Skin epidermis (tissue), 12 donors: Measurements from ENCODE around the gene DOHH.
A peak's percentile ranks its signal among the peaks of the same experiment; 100 is the strongest.
"Not testable (repeated sequence)": the region's sequence is repeated elsewhere in the genome, so short reads cannot be mapped to it uniquely, and the experiment has no call there.

Source experiments
- H3K27ac ChIP-seq, 21 experiments: fragments of 200-600 bp; sonication (generic) in 11 of 21; one replicate each; pipeline ENCODE4 v1.5.0; 2020; ENCODE audit warnings: mild to moderate bottlenecking in 3 of 21, inconsistent platforms in 2 of 21, moderate library complexity in 2 of 21
- H3K4me3 ChIP-seq, 7 experiments: fragments of 200-600 bp; sonication (generic) in 2 of 7; one replicate each; pipeline ENCODE4 v1.5.0; 2020; ENCODE audit warnings: inconsistent platforms in 2 of 7, mild to moderate bottlenecking in 2 of 7, moderate library complexity in 1 of 7

DOHH gene

GRCh38 chr19:3535563-3535965 is 35.1 kb upstream of the DOHH start:
- peak overlapping the region in 9 of 21 experiments; percentile 28 to 75 (median 50) for H3K27ac ChIP-seq
- H3K4me3 ChIP-seq, result no peak overlapping the region

GRCh38 chr19:3535235-3535535 is 34.7 kb upstream of the DOHH start:
- no peak overlapping the region for H3K27ac ChIP-seq

DNA sequence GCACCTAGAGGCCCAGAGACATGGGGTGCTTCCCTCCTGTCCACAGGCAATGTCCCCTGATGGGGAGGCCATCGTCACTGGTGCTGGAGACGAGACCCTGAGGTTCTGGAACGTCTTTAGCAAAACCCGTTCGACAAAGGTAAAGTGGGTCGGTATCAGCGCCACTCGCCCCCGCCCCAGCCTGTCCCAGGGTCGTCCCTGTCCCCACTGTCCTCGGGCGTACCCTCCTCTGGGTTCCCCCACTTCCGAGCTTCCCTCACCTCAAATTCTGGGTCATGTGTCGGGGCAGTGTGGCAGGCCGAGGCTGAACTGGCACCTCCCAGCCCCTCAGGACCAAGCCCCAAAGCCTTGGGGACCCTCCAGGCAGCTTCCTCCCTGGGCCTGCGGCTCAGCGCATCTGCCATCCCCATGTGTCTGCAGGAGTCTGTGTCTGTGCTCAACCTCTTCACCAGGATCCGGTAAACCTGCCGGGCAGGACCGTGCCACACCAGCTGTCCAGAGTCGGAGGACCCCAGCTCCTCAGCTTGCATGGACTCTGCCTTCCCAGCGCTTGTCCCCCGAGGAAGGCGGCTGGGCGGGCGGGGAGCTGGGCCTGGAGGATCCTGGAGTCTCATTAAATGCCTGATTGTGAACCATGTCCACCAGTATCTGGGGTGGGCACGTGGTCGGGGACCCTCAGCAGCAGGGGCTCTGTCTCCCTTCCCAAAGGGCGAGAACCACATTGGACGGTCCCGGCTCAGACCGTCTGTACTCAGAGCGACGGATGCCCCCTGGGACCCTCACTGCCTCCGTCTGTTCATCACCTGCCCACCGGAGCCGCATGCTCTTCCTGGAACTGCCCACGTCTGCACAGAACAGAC is 34.1 kb upstream of the DOHH start:
- H3K4me3 ChIP-seq, result no peak overlapping the region
- no peak overlapping the region for H3K27ac ChIP-seq

More at GRCh38 chr19:3535235-3535535, 34.7 kb upstream of the DOHH start:
- H3K4me3 ChIP-seq, result no peak overlapping the region

GRCh38 chr19:3533563-3534216 is 33.2 kb upstream of the DOHH start:
- Histone ChIP-seq H3K4me3 (no peak overlapping the region), H3K27ac (no peak overlapping the region)

GRCh38 chr19:3533033-3533432 is 32.6 kb upstream of the DOHH start:
- no peak overlapping the region for H3K27ac ChIP-seq

GRCh38 chr19:3532154-3532786 is 31.8 kb upstream of the DOHH start:
- Histone ChIP-seq H3K27ac (no peak overlapping the region), H3K4me3 (no peak overlapping the region)

More at GRCh38 chr19:3533033-3533432, 32.6 kb upstream of the DOHH start:
- no peak overlapping the region for H3K4me3 ChIP-seq

- Histone ChIP-seq H3K27ac (no peak overlapping the region), H3K4me3 (no peak overlapping the region)
These were observed 31.2 kb upstream of the DOHH start for GRCh38 chr19:3531716-3532115.

DNA sequence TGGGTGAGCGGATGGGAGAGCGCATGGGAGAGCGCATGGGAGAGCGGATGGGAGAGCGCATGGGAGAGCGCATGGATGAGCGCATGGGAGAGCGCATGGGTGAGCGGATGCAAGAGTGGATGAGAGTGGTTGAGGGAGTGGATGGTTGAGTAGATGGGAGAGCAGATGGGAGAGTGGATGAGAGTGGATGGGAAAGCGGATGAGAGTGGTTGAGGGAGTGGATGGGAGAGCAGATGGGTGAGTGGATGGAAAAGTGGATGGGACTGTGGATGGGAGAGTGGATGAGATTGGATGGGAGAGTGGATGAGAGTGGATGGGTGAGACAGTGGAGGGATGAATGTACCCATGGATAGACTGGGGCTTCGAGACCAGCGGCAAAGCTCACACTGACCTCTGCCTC is 29.9 kb upstream of the DOHH start:
- Histone ChIP-seq H3K27ac (no peak overlapping the region), H3K4me3 (no peak overlapping the region)

- not testable (repeated sequence) for H3K27ac ChIP-seq, H3K4me3 ChIP-seq
These were observed 28.8 kb upstream of the DOHH start for GRCh38 chr19:3529299-3529698.

- Histone ChIP-seq H3K4me3 (no peak overlapping the region), H3K27ac (no peak overlapping the region)
These were observed 28.2 kb upstream of the DOHH start for GRCh38 chr19:3528539-3529211.

DNA sequence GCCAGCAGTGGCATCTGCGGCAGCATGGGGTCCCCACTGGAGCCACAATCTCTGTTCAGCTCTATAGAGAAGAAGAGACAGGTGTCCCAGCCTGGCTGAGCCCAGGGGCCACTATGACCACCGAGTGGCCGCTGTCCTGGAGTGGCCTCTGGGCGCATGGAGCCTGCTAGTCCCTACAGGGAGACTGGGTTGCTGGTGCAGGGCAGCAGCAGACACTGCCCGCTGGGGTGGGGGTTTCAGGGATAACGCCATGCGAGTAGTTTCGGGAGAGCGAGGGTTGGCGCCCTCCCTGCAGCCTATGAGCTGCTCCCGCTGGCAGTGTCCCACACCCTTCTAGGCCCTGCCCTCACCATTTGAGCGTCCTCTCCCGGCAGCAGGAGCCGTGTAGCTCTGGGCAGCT is 27.6 kb upstream of the DOHH start:
- no peak overlapping the region for H3K27ac ChIP-seq
- no peak overlapping the region for H3K4me3 ChIP-seq

- no peak overlapping the region for H3K4me3 ChIP-seq
- no peak overlapping the region for H3K27ac ChIP-seq
These were observed 26.9 kb upstream of the DOHH start for GRCh38 chr19:3527238-3527910.

DNA sequence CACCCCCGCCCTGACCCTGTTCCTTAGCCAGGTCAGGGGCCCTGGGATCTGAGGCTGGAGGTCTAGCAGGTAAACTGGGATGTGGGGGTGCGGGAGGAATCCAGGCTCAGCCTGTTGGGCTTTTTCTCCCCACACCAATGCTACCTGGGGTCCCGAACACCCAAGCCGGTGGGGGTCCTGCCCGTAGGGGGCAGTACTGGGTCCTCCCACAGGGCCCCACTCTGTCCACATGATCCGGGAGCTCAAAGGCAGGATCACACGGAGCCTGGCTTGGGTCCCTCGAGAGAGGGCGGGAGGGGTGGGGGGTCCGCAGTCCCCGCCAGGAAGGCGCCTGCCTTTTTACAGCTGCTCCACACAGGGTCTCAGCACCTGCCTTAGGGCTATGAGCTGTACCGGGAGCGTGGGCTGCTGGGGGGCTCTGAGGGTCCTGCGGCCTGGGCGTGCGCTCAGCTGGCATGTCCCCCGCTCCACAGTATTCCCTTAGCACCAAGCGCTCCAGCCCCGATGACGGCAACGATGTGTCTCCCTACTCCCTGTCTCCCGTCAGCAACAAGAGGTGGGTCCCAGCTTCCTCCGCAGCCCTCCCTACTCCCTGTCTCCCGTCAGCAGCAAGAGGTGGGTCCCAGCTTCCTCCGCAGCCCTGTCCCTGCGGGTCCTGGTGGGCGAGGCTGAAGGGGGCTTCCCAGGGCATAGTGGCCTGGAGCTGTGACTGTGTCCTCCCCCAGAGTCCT is 26.2 kb upstream of the DOHH start:
- no peak overlapping the region for H3K4me3 ChIP-seq
- H3K27ac ChIP-seq, result no peak overlapping the region

- no peak overlapping the region for H3K27ac ChIP-seq
- H3K4me3 ChIP-seq, result no peak overlapping the region
These were observed 24.5 kb upstream of the DOHH start for GRCh38 chr19:3524904-3525451.

DNA sequence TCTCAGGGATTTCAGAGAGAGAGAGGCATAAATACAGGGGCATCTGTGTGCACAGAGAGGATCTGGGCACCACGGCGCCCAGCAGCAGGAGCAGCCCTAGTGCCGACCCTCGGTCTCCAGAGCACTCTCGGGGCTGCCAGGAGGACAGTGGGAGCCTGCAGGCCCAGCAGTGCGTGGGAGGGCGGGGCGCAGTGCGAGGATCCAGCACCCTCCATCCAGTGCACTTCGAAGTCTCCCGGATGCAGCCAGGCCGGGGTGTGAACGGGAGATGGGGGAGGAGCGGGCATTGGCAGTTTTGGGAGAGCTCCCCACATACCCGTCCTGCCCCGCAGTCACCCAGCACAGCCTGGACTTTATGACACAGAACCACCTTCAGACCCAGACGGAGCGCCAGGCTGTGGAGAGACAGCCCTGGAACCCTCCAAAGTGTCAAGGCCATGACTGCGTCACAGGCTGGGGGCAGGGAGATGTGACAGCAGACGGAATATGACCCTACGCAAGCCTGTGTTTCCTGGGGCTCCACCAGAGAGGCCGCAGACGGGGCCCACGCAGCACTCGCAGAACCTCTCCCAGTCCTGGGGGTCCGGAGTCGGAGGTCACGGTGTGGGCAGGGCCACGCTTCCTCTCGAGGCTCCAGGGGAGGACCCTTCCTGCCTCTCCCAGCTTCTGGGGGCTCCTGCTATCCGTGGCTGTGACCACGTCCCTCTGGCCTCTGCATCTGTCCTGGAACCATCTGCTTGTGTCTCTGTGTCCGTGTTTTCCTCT is 23.8 kb upstream of the DOHH start:
- Histone ChIP-seq H3K4me3 (no peak overlapping the region), H3K27ac (no peak overlapping the region)

GRCh38 chr19:3523361-3524077 is 23.0 kb upstream of the DOHH start:
- no peak overlapping the region for H3K27ac ChIP-seq

More at GRCh38 chr19:3523361-3524077, 23.0 kb upstream of the DOHH start:
- H3K4me3 ChIP-seq, result no peak overlapping the region
